CD4-positive, alpha-beta memory T cell (primary cell): ENCODE measurements around the gene PCBP3. TPM values are rescaled to one million over a fixed set of nuclear protein-coding genes. Genes with fewer than 3 reads are reported as not detected.

Experiments used
- CTCF ChIA-PET: fragments of 350-600 bp; sonication (Branson Sonifier 250); formaldehyde crosslinking; loops from one replicate; lab custom pipeline; 2021; ENCODE audit warnings: inconsistent platforms; ENCODE audit not compliant: partially characterized antibody; lab: Charles Lee
- POLR2A ChIA-PET: fragments of 350-600 bp; sonication (Branson Sonifier 250); formaldehyde crosslinking; loops from one replicate; lab custom pipeline; 2021; ENCODE audit not compliant: partially characterized antibody; lab: Charles Lee
- DNase-seq, 5 donors: peaks; one replicate each; pipeline versions ENCODE4 v3.0.0 to v3.0.0-alpha.2; 2020 to 2022; ENCODE audit warnings: mixed read lengths in 1 of 5
- H3K27ac ChIP-seq: one replicate; pipeline ENCODE4 v1.7.0; 2013; ENCODE audit warnings: low read depth, low read length
- H3K27me3 ChIP-seq: 2 replicates; pipeline ENCODE4 v1.7.0; 2013; ENCODE audit warnings: mild to moderate bottlenecking, low read length, moderate library complexity; ENCODE audit not compliant: insufficient read depth
- H3K36me3 ChIP-seq: 2 replicates; pipeline ENCODE4 v1.7.0; 2013; ENCODE audit warnings: mild to moderate bottlenecking, low read length, moderate library complexity; ENCODE audit not compliant: insufficient read depth
- H3K4me1 ChIP-seq: 2 replicates; pipeline ENCODE4 v1.7.0; 2013; ENCODE audit warnings: mild to moderate bottlenecking, low read length, moderate library complexity; ENCODE audit not compliant: insufficient read depth
- H3K4me3 ChIP-seq, 2 donors: one replicate each; pipeline ENCODE4 v1.7.0; 2013; ENCODE audit warnings: low read length in 2 of 2, mild to moderate bottlenecking in 1 of 2
- H3K9me3 ChIP-seq, 2 donors: one replicate each; pipeline ENCODE4 v1.7.0; 2013; ENCODE audit warnings: low read length in 2 of 2, control low read depth in 1 of 2; ENCODE audit not compliant: control insufficient read depth in 1 of 2
- H3K27ac Mint-ChIP-seq, 7 donors: one replicate each; pipeline ENCODE4 v1.8.0; 2020 to 2021; ENCODE audit warnings: mixed read lengths in 7 of 7, mild to moderate bottlenecking in 6 of 7, inconsistent platforms in 3 of 7, moderate library complexity in 3 of 7
- H3K27me3 Mint-ChIP-seq, 2 donors: one replicate each; pipeline ENCODE4 v1.8.0; 2020 to 2021; ENCODE audit warnings: mixed read lengths in 2 of 2
- H3K36me3 Mint-ChIP-seq, 2 donors: one replicate each; pipeline ENCODE4 v1.8.0; 2020 to 2021; ENCODE audit warnings: mixed read lengths in 2 of 2, inconsistent platforms in 1 of 2, mild to moderate bottlenecking in 1 of 2
- H3K4me1 Mint-ChIP-seq, 4 donors: one replicate each; pipeline ENCODE4 v1.8.0; 2020 to 2021; ENCODE audit warnings: mixed read lengths in 4 of 4, mild to moderate bottlenecking in 1 of 4
- H3K4me3 Mint-ChIP-seq, 8 donors: one replicate each; pipeline ENCODE4 v1.8.0; 2020 to 2021; ENCODE audit warnings: mixed read lengths in 8 of 8, mild to moderate bottlenecking in 7 of 8, moderate library complexity in 6 of 8, inconsistent platforms in 3 of 8
- H3K9me3 Mint-ChIP-seq, 8 donors: one replicate each; pipeline ENCODE4 v1.8.0; 2020 to 2021; ENCODE audit warnings: mixed read lengths in 8 of 8, mild to moderate bottlenecking in 5 of 8, inconsistent platforms in 3 of 8, moderate library complexity in 1 of 8
- intact Hi-C: fragments of 100-400 bp; cut with micrococcal nuclease; formaldehyde crosslinking; loops from one replicate; pipeline ENCODE4 v1.15.1; 2023
- polyA plus RNA-seq, 2 donors: library from polyadenylated mRNA; unstranded; fragments of 300-500 nt; fragmentation: Illumina TruSeq; gene quantifications; one replicate each; pipeline ENCODE4 v1.2.3, GENCODE V29; 2021
- total RNA-seq, 2 experiments: library from RNA; stranded (reverse); gene quantifications; one replicate each; pipeline ENCODE4 v1.2.3, GENCODE V29; 2021

PCBP3 gene
- total and polyA plus RNA-seq, 4 experiments from 2014 or later: 0.36 to 1.6 (median 1.0) TPM

DNA sequence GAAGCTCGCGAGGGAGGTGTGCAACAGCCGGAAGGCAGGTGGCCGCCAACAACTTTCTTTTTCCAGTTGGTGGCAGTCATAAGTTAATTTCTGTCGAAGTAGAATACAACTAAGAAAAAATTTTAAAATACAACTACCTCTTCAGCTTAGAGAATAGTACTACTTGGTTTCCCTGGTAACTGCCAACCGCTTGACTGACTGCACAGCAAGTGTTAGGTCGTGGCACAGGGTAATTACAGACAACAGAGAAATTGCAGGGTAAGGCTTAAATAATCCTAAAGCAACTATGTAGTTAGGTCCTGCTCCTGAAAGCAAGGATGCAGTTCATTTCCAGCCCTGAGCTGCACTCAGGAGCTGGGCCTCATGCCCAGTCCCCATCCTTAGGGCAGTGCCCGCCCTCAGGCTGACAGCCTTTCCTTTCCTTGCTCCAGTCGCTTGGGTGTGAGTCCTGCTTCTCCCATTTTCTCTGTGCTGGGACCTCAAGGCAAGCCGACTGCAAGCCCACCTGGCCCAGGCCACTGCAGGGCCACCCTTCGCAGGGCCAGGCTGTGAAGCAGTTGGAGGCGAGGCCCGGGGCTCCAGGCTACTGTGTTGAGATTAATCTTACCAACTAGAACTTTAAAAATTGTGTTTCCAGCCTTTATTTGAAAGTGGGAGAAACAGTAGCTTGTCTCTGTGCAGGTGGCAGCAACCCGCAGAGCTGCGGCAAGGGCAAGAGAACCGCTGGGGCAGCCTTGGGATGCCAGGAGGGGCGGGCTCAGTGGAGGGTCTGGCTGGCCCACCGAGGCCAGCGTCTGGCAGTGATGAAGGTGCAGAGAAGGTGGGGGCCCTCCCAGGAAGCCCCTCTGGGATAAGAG is 148.3 kb downstream of the PCBP3 start:
- Histone ChIP-seq H3K36me3 (no peaks in the 10 kb centered on the region), H3K4me3 (no peak overlapping the region), H3K9me3 (no peaks in the 10 kb centered on the region), H3K27me3 (no peaks in the 10 kb centered on the region), H3K4me1 (no peaks in the 10 kb centered on the region), H3K27ac (no peak overlapping the region)
- Mint-ChIP-seq H3K36me3 (no peaks in the 10 kb centered on the region), H3K4me1 (no peaks in the 10 kb centered on the region), H3K27ac (no peak overlapping the region), H3K27me3 (peaks cover 0 to 7% of the 10 kb centered on the region in 2 donors), H3K4me3 (no peak overlapping the region), H3K9me3 (no peaks in the 10 kb centered on the region)
- ChIA-PET POLR2A (no interaction called here), CTCF (no interaction called here)
- intact Hi-C loops: no loop called here
- no peak for DNase-seq

DNA sequence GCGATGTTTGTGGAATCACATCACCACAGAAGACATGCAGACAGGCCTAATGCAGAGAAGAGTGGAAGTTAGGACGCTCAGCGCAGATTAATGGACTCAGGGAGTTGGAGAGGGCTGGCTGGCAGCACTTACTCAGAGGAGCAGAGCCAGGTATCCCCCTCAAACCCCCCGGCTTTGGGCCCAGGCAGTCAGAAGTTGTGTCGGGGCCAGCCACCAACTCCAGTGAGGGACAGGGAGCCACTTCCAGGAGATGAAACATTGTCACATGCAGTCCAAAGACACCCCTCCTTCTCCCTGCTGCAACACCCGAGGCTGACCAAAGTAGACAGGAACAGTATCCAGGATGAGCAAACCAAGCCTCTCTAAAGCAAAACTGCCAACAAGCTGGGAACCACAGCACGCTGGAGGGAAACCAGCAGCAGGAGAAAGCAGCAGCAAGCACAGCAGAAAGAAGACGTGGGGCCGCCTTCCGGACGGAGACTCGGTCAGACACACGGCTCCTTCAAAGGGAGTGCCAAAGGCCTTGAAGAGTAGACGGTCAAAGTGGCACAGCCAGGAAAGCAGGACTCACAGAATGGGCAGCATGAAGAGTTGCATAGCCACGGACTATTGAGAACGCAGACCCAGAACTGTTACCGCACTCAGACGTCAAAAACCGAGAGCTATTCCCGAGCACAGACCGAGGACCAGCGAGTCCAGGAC is 149.3 kb downstream of the PCBP3 start:
- CTCF ChIA-PET: no interaction called here
- Histone ChIP-seq H3K9me3 (no peaks in the 10 kb centered on the region), H3K36me3 (no peaks in the 10 kb centered on the region), H3K4me1 (no peaks in the 10 kb centered on the region), H3K4me3 (no peak overlapping the region), H3K27ac (no peak overlapping the region), H3K27me3 (no peaks in the 10 kb centered on the region)
- Mint-ChIP-seq H3K4me1 (no peaks in the 10 kb centered on the region), H3K36me3 (no peaks in the 10 kb centered on the region), H3K9me3 (no peaks in the 10 kb centered on the region), H3K4me3 (no peak overlapping the region), H3K27me3 (peaks cover 0 to 7% of the 10 kb centered on the region in 2 donors), H3K27ac (peak overlapping the region in 1 of 7 donors; percentile 67)
- DNase-seq: no peak
- intact Hi-C loops: no loop called here
- POLR2A ChIA-PET: no interaction called here

DNA sequence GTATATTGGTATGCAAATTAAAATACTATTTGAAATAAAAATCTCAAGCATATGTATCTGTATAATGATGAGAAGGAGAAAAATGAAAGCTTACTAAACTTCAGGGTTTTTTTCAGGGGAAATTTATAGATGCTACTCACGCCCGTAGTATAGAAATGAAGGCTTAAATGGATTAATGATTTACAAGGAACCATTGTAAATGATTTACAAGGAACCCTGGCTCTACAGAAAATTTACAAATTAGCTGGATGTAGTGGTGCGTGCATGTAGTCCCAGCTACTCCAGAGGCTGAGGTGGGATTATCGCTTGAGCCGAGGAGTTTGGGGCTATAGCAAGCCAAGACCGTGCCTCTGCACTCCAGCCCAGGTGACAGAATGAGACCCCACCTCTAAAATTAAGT is 150.5 kb downstream of the PCBP3 start:
- Mint-ChIP-seq H3K4me3 (no peak overlapping the region), H3K9me3 (no peaks in the 10 kb centered on the region), H3K27me3 (peaks cover 0 to 5% of the 10 kb centered on the region in 2 donors), H3K36me3 (no peaks in the 10 kb centered on the region), H3K4me1 (no peaks in the 10 kb centered on the region), H3K27ac (peak overlapping the region in 1 of 7 donors; percentile 20)
- Histone ChIP-seq H3K4me1 (no peaks in the 10 kb centered on the region), H3K9me3 (no peaks in the 10 kb centered on the region), H3K27me3 (no peaks in the 10 kb centered on the region), H3K27ac (no peak overlapping the region), H3K4me3 (no peak overlapping the region), H3K36me3 (no peaks in the 10 kb centered on the region)
- intact Hi-C loops: no loop called here
- ChIA-PET POLR2A (no interaction called here), CTCF (no interaction called here)
- no peak for DNase-seq

GRCh38 chr21:45796003-45796402 is 152.5 kb downstream of the PCBP3 start:
- POLR2A ChIA-PET: no interaction called here

DNA sequence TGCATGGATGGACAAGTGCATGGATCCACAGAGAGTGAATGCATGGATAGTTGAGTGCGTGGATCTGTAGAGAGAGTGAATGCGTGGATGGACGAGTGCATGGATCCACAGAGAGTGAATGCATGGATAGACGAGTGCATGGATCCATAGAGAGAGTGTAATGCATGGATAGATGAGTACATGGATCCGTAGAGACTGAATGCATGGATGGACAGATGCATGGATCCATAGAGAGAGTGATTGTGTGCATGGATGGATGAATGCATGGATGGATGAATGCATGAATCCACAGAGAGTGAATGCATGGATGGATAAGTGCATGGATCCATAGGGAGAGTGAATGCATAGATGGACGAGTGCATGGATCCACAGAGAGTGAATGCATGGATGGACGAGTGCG is 153.8 kb downstream of the PCBP3 start:
- no peaks in the 10 kb centered on the region for H3K36me3 ChIP-seq
- POLR2A ChIA-PET: no interaction called here

More at GRCh38 chr21:45796003-45796402, 152.5 kb downstream of the PCBP3 start:
- H3K36me3 Mint-ChIP-seq: no peaks in the 10 kb centered on the region
- no peak overlapping the region for H3K27ac Mint-ChIP-seq
- H3K9me3 ChIP-seq: no peaks in the 10 kb centered on the region
- intact Hi-C loops: no loop called here
- H3K9me3 Mint-ChIP-seq: no peaks in the 10 kb centered on the region
- no peaks in the 10 kb centered on the region for H3K36me3 ChIP-seq
- no peak overlapping the region for H3K27ac ChIP-seq
- no peaks in the 10 kb centered on the region for H3K4me1 ChIP-seq
- H3K27me3 ChIP-seq: no peaks in the 10 kb centered on the region
- no peak overlapping the region for H3K4me3 ChIP-seq
- no peak for DNase-seq
- H3K4me3 Mint-ChIP-seq: no peak overlapping the region
- no peaks in the 10 kb centered on the region for H3K4me1 Mint-ChIP-seq
- H3K27me3 Mint-ChIP-seq: peaks cover 0 to 2% of the 10 kb centered on the region in 2 donors
- CTCF ChIA-PET: no interaction called here

DNA sequence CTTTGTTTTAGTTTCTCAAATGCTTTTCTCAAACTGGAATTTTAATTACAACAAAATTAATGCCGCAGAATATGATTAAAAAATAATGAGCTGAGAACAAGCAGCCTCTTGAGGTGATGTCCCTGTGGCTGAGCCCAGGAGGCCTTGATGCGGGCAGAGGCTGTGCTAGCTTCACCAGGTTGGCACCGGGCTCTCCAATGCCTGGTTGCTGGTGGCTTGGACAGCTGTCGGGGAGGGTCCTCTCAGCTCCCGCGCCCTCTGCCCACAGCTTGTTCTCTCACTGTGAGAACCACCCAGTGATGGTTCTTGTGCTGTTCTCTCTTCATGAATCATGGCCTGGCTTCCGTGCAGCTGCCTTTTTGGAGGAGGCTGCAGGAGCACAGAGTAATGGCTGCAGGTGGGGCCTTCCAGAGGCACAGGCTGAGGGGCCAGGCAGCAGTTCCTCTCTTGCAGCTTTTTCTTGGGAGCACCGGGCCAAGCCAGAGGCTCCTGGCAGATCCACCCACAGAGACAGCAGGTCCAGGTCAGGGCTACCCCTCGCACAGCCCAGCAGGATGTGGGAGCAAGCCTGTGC is 156.3 kb downstream of the PCBP3 start:
- H3K27me3 ChIP-seq: no peaks in the 10 kb centered on the region
- no peak overlapping the region for H3K4me3 ChIP-seq
- Mint-ChIP-seq H3K4me3 (no peak overlapping the region), H3K4me1 (no peaks in the 10 kb centered on the region), H3K36me3 (no peaks in the 10 kb centered on the region), H3K27ac (peak overlapping the region in 1 of 7 donors; percentile 57), H3K27me3 (peaks cover 2% of the 10 kb centered on the region in 2 donors), H3K9me3 (no peaks in the 10 kb centered on the region)
- DNase-seq: no peak
- H3K4me1 ChIP-seq: no peaks in the 10 kb centered on the region
- ChIA-PET POLR2A (no interaction called here), CTCF (no interaction called here)
- no peaks in the 10 kb centered on the region for H3K36me3 ChIP-seq
- H3K9me3 ChIP-seq: no peaks in the 10 kb centered on the region
- intact Hi-C loops: no loop called here
- H3K27ac ChIP-seq: no peak overlapping the region

More for the DNA sequence above, 153.8 kb downstream of the PCBP3 start:
- H3K9me3 ChIP-seq: no peaks in the 10 kb centered on the region
- intact Hi-C loops: no loop called here
- H3K27ac ChIP-seq: no peak overlapping the region
- no peak overlapping the region for H3K4me3 ChIP-seq
- Mint-ChIP-seq H3K9me3 (no peaks in the 10 kb centered on the region), H3K36me3 (no peaks in the 10 kb centered on the region), H3K27me3 (peaks cover 2% of the 10 kb centered on the region in 2 donors), H3K27ac (no peak overlapping the region), H3K4me1 (no peaks in the 10 kb centered on the region), H3K4me3 (no peak overlapping the region)
- no peaks in the 10 kb centered on the region for H3K4me1 ChIP-seq
- CTCF ChIA-PET: no interaction called here
- H3K27me3 ChIP-seq: no peaks in the 10 kb centered on the region
- no peak for DNase-seq

GRCh38 chr21:45800339-45801080 is 157.0 kb downstream of the PCBP3 start:
- no peaks in the 10 kb centered on the region for H3K4me1 ChIP-seq
- no peaks in the 10 kb centered on the region for H3K27me3 ChIP-seq
- no peak overlapping the region for H3K4me3 Mint-ChIP-seq
- H3K4me1 Mint-ChIP-seq: no peaks in the 10 kb centered on the region
- H3K36me3 ChIP-seq: no peaks in the 10 kb centered on the region
- H3K27me3 Mint-ChIP-seq: peaks cover 2% of the 10 kb centered on the region in 2 donors
- POLR2A ChIA-PET: no interaction called here
- H3K27ac ChIP-seq: no peak overlapping the region
- no peaks in the 10 kb centered on the region for H3K9me3 Mint-ChIP-seq
- CTCF ChIA-PET: no interaction called here
- no peak overlapping the region for H3K4me3 ChIP-seq
- H3K9me3 ChIP-seq: no peaks in the 10 kb centered on the region
- H3K27ac Mint-ChIP-seq: no peak overlapping the region
- H3K36me3 Mint-ChIP-seq: no peaks in the 10 kb centered on the region
- intact Hi-C loops: no loop called here
- DNase-seq: no peak
